HL-60 (cell line): ENCODE measurements around the gene SLC22A17.

Experiments
- DNase-seq, 2 experiments: peaks; one replicate each; pipeline ENCODE4 v3.0.0-alpha.2; 2010 to 2020; ENCODE audit warnings: low read depth in 1 of 2, low spot score in 1 of 2
- H3K27ac ChIP-seq: fragments of 250-450 bp; sonication (Bioruptor Pico); replicated peaks from 2 replicates; pipeline ENCODE4 v1.5.1; 2020; ENCODE audit warnings: mild to moderate bottlenecking, moderate library complexity
- H3K27me3 ChIP-seq: fragments of 250-450 bp; sonication (Bioruptor Pico); 2 replicates; pipeline ENCODE4 v1.5.1; 2021; ENCODE audit warnings: mild to moderate bottlenecking, moderate library complexity; ENCODE audit not compliant: insufficient read depth, poor library complexity, severe bottlenecking
- H3K4me3 ChIP-seq: replicated peaks from 2 replicates; pipeline ENCODE4 v1.5.1; 2011; ENCODE audit warnings: mild to moderate bottlenecking, control low read depth, low read length; ENCODE audit not compliant: insufficient read depth
- GABPA ChIP-seq: IDR thresholded peaks from 2 replicates; pipeline ENCODE4 v1.6.1; 2012; ENCODE audit warnings: low read depth
- POLR2AphosphoS5 ChIP-seq: IDR thresholded peaks from 2 replicates; pipeline ENCODE4 v1.6.1; 2012; ENCODE audit warnings: low read depth
- REST ChIP-seq: IDR thresholded peaks from 2 replicates; pipeline ENCODE4 v1.6.1; 2012; ENCODE audit warnings: low read depth; ENCODE audit not compliant: insufficient replicate concordance
- SPI1 ChIP-seq: IDR thresholded peaks from 2 replicates; pipeline ENCODE4 v1.6.1; 2012; ENCODE audit warnings: low read depth, mild to moderate bottlenecking, borderline replicate concordance
- TF ChIP-seq, protein P1 (sequence below): IDR thresholded peaks from one replicate; pipeline ENCODE4 v1.5.1; 2011; ENCODE audit warnings: low read length, control low read depth, inconsistent platforms; ENCODE audit not compliant: insufficient read depth

Gene SLC22A17

GRCh38 chr14:23382731-23383440 lies 30.2 kb upstream of the SLC22A17 start:
- TF ChIP-seq REST = no peak
- TF ChIP-seq SPI1 = no peak
- TF ChIP-seq, protein P1, sequence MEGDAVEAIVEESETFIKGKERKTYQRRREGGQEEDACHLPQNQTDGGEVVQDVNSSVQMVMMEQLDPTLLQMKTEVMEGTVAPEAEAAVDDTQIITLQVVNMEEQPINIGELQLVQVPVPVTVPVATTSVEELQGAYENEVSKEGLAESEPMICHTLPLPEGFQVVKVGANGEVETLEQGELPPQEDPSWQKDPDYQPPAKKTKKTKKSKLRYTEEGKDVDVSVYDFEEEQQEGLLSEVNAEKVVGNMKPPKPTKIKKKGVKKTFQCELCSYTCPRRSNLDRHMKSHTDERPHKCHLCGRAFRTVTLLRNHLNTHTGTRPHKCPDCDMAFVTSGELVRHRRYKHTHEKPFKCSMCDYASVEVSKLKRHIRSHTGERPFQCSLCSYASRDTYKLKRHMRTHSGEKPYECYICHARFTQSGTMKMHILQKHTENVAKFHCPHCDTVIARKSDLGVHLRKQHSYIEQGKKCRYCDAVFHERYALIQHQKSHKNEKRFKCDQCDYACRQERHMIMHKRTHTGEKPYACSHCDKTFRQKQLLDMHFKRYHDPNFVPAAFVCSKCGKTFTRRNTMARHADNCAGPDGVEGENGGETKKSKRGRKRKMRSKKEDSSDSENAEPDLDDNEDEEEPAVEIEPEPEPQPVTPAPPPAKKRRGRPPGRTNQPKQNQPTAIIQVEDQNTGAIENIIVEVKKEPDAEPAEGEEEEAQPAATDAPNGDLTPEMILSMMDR = no peak
- no peak for TF ChIP-seq POLR2AphosphoS5
- no peak for TF ChIP-seq GABPA
- no peak for DNase-seq
- no peak overlapping the region for H3K4me3 ChIP-seq
- no peaks in the 10 kb centered on the region for H3K27me3 ChIP-seq
- no peak overlapping the region for H3K27ac ChIP-seq

- no peak overlapping the region for H3K27ac ChIP-seq
- H3K27me3 ChIP-seq = no peaks in the 10 kb centered on the region
- no peak overlapping the region for H3K4me3 ChIP-seq
- DNase-seq = no peak
- TF ChIP-seq, protein P1 = no peak
- no peak for TF ChIP-seq GABPA
- no peak for TF ChIP-seq REST
- no peak for TF ChIP-seq SPI1
- TF ChIP-seq POLR2AphosphoS5 = no peak
Measured at GRCh38 chr14:23382276-23382675, 29.6 kb upstream of the SLC22A17 start.

DNA sequence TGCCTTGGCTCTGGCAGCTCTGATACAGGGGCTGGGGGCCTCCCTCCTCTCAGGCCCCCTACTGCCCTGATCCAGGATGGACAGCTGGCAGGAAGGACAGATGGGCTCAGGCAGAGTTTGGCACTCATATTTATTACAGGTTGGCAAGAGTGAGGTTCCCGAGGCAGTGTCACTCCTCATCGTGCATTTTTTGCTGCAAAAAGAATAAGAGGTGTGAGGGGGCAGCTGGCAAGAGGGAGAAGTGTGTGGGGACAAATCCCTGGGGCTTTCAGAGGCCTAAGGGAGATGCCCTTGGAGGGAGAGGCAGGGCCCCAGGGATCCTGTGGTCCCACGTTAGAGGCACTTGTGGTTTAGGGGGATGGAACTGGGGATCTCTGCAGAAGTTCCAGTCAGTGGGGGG lies 29.2 kb upstream of the SLC22A17 start:
- TF ChIP-seq POLR2AphosphoS5 = no peak
- TF ChIP-seq REST = no peak
- TF ChIP-seq, protein P1 = no peak
- TF ChIP-seq SPI1 = no peak
- no peak for TF ChIP-seq GABPA
- Histone ChIP-seq H3K27ac (no peak overlapping the region), H3K27me3 (no peaks in the 10 kb centered on the region), H3K4me3 (no peak overlapping the region)
- no peak for DNase-seq
